ENCODE data around the gene CELSR1. TPM values are rescaled to one million over a fixed set of nuclear protein-coding genes. Genes with fewer than 3 reads are reported as not detected.

CELSR1 gene
- total and polyA plus RNA-seq, 7 donors = 0.09 to 0.39 (median 0.18) TPM

DNA sequence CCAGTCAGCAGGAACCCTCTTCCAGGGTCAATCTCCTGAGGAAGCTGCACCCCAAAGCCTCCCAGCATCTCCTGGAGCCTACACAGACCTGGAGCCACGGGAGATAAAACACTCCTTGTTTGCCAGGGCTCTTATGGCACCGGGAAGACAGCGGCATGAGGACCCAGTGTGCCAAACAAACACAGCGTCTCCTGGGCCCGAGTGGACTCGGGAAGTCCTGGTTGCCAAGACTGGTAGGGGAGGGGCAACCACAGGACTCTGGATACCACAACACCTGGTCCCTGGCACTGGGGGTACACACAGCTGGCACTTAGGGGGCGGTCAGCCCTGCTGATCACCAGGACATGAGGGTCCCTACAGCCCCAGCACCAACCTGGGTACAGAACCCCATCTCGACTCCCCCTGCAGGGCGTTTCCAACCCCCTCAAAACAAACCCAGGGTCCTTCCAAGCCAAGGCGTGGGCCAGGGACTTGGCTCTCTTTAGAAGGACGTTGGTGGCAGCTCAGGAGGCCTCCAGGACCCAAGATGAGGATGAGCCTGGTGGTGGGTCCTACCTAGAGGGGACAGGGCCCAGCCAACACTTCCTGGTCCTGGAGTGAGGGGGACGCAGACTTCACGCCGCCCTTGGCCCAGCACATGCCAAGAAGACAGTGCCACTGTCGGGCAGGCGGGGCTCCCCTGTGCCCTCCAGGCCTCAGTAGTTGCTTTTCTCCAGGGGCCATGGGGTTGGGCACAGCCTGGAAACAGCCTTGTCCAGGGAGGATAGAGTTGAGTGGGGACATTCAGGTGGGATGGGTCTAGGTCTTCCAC lies 85.0 kb downstream of the CELSR1 start:
- no peak for DNase-seq
- Histone ChIP-seq H3K27me3 (ENCODE audit: insufficient read depth in 3 of 3, low read length in 2 of 3) (peaks cover 0 to 62% (median 16%) of the 10 kb centered on the region in 3 donors), H3K36me3 (ENCODE audit: insufficient read depth in 1 of 2, low read depth in 1 of 2) (no peaks in the 10 kb centered on the region), H3K4me1 (no peaks in the 10 kb centered on the region), H3K4me3 (no peak overlapping the region), H3K27ac (no peak overlapping the region), H3K9me3 (no peaks in the 10 kb centered on the region)
- no peak for ATAC-seq
- TF ChIP-seq, protein P1, sequence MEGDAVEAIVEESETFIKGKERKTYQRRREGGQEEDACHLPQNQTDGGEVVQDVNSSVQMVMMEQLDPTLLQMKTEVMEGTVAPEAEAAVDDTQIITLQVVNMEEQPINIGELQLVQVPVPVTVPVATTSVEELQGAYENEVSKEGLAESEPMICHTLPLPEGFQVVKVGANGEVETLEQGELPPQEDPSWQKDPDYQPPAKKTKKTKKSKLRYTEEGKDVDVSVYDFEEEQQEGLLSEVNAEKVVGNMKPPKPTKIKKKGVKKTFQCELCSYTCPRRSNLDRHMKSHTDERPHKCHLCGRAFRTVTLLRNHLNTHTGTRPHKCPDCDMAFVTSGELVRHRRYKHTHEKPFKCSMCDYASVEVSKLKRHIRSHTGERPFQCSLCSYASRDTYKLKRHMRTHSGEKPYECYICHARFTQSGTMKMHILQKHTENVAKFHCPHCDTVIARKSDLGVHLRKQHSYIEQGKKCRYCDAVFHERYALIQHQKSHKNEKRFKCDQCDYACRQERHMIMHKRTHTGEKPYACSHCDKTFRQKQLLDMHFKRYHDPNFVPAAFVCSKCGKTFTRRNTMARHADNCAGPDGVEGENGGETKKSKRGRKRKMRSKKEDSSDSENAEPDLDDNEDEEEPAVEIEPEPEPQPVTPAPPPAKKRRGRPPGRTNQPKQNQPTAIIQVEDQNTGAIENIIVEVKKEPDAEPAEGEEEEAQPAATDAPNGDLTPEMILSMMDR (IDR thresholded peaks at IDR 0.05) = no peak
- 68 to 77% (median 69%) methylated on average over 15 to 16 of the region's 16 CpGs for WGBS, 3 donors
- intact Hi-C loops (cut with DNase I) = no loop called here

DNA sequence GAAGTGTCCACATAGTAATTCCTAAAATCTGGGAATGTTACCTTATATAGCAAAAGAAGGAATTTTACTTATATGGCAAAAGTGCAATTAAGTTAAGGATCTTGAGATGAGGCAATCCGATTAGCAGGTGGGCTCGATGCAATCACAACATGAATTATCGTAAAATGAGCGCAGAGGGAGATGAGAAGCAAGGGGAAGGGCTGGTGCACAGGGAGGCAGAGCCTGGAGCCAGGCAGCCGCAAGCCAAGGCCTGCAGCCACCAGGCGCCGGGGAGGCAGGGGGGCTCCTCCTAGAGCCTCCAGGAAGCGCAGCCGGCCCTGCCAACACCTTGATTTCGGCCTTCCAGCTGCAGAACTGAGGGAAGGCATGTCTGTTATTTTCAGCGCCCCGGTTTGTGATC lies 85.7 kb downstream of the CELSR1 start:
- peaks cover 0 to 59% (median 16%) of the 10 kb centered on the region in 3 donors for H3K27me3 ChIP-seq (ENCODE audit: insufficient read depth in 3 of 3, low read length in 2 of 3)
- intact Hi-C loops (cut with DNase I) = no loop called here
- 77 to 83% (median 80%) methylated on average over 12 of the region's 12 CpGs for WGBS, 3 donors
- H3K4me1 ChIP-seq = no peaks in the 10 kb centered on the region
- no peaks in the 10 kb centered on the region for H3K9me3 ChIP-seq
- no peak overlapping the region for H3K4me3 ChIP-seq
- H3K36me3 ChIP-seq (ENCODE audit: insufficient read depth in 1 of 2, low read depth in 1 of 2) = no peaks in the 10 kb centered on the region
- TF ChIP-seq, protein P1 (IDR thresholded peaks at IDR 0.05) = no peak
- H3K27ac ChIP-seq = no peak overlapping the region
- ATAC-seq (no peak), DNase-seq (no peak)

DNA sequence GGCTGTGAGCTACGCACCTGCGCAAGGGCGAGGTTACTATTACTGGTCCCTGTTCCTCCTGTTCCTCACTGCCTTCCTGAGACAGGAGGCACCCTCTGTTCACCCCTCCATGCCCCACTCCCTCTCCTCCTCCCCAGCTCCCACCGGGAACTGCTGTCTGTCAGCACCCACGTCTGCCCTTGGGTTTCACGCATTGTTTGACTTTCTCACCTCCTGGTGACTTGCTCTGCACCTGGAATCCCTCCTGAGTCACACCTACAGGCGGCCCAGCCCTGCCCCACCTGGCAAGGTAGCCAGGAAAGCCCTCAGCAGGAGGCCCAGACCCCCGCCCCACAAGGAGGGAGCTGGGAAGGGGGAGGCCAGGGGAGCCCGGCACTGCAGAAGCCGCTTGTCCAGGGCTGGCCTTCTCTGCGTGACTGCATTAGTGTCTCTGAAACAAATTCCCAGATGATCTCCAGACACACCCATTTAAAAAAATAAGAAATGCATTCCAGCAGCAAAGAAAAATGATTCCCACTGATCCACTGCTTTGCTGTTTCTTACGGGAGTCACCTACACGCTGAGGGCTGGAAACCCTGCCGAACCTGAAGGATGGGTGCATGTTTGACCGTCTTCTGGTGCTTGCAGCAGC lies 86.4 kb downstream of the CELSR1 start:
- no peaks in the 10 kb centered on the region for H3K4me1 ChIP-seq
- ATAC-seq = no peak
- no peak overlapping the region for H3K27ac ChIP-seq
- TF ChIP-seq, protein P1 (IDR thresholded peaks at IDR 0.05) = no peak
- DNase-seq = no peak
- no peaks in the 10 kb centered on the region for H3K36me3 ChIP-seq (ENCODE audit: insufficient read depth in 1 of 2, low read depth in 1 of 2)
- 80 to 81% (median 81%) methylated on average over 15 of the region's 15 CpGs for WGBS, 3 donors
- peaks cover 0 to 59% (median 16%) of the 10 kb centered on the region in 3 donors for H3K27me3 ChIP-seq (ENCODE audit: insufficient read depth in 3 of 3, low read length in 2 of 3)
- no peak overlapping the region for H3K4me3 ChIP-seq
- intact Hi-C loops (cut with DNase I) = no loop called here
- H3K9me3 ChIP-seq = no peaks in the 10 kb centered on the region

DNA sequence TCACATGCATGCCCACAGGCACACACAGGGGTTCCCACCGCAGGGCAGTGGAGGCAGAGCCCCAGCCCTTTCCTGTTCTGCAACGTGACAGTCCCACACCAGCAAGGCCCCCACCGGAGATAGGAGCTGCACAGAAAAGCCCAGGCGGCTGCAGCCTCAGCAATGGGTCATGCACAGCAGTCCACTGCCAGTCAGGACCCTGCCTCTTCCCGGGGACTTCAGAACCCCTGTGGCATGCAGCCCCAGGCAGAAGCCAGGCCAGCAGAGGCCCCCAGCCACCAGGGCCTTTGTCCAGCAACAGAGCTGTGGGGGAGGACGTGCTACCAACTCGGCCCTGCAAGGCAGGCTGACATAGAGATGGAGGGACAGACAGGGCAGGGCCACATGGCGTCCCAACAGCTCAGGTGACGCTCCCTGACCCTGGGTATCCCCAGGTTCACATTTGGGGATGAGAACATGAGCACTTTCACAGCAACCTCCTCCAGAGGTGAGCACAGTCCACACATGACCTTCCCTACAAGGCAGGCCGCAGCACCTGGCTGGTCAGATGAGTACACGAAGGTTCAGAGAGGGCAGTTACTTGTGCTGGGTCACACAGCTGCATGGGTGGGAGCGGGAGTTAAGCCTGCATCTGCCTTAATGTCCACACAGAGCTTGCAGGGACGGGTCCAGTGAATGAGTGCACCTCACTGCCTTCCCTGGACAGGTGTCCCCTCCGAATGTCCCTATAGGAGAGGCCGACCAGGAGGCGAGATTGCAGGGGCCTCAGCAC lies 87.3 kb downstream of the CELSR1 start:
- DNase-seq = no peak
- TF ChIP-seq, protein P1 (IDR thresholded peaks at IDR 0.05) = no peak
- no peaks in the 10 kb centered on the region for H3K4me1 ChIP-seq
- intact Hi-C loops (cut with DNase I) = no loop called here
- no peaks in the 10 kb centered on the region for H3K36me3 ChIP-seq (ENCODE audit: insufficient read depth in 1 of 2, low read depth in 1 of 2)
- WGBS, 3 donors = 82 to 88% (median 84%) methylated on average over 15 to 16 of the region's 16 CpGs
- H3K27me3 ChIP-seq (ENCODE audit: insufficient read depth in 3 of 3, low read length in 2 of 3) = peaks cover 0 to 53% (median 22%) of the 10 kb centered on the region in 3 donors
- H3K27ac ChIP-seq = no peak overlapping the region
- H3K9me3 ChIP-seq = no peaks in the 10 kb centered on the region
- ATAC-seq = no peak
- H3K4me3 ChIP-seq = no peak overlapping the region
